OCI-LY1 (cell line): ENCODE results near the gene TRIM29.

Experiments
- H2AFZ ChIP-seq: fragments of 200-600 bp; sonication (generic), shearing (Covaris generic); 2 replicates; pipeline ENCODE4 v1.6.0; 2014; ENCODE audit warnings: antibody characterized with exemption, mild to moderate bottlenecking, low read length
- H3F3A ChIP-seq: fragments of 200-600 bp; sonication (generic), shearing (Covaris generic); 2 replicates; pipeline ENCODE4 v1.6.0; 2014; ENCODE audit warnings: mild to moderate bottlenecking, antibody characterized with exemption, low read length, moderate library complexity; ENCODE audit not compliant: insufficient read depth
- H3K27ac ChIP-seq: fragments of 200-600 bp; sonication (generic); 2 replicates; pipeline ENCODE4 v1.5.1; 2014; ENCODE audit warnings: low read length, mixed run types, mild to moderate bottlenecking, low read depth; ENCODE audit not compliant: poor library complexity, severe bottlenecking
- H3K27me3 ChIP-seq: fragments of 200-600 bp; sonication (generic); 2 replicates; pipeline ENCODE4 v1.6.0; 2014; ENCODE audit warnings: antibody characterized with exemption, mild to moderate bottlenecking, low read length, moderate library complexity; ENCODE audit not compliant: insufficient read depth
- H3K36me3 ChIP-seq: fragments of 200-600 bp; sonication (generic); 2 replicates; pipeline ENCODE4 v1.6.1; 2014; ENCODE audit warnings: mild to moderate bottlenecking, antibody characterized with exemption, low read length, moderate library complexity, mixed read lengths; ENCODE audit not compliant: insufficient read depth
- H3K4me1 ChIP-seq: fragments of 200-600 bp; sonication (generic); 2 replicates; pipeline ENCODE4 v1.5.1; 2014; ENCODE audit warnings: mild to moderate bottlenecking, low read length, moderate library complexity; ENCODE audit not compliant: insufficient read depth, severe bottlenecking
- H3K4me2 ChIP-seq: fragments of 200-600 bp; sonication (generic), shearing (Covaris generic); 2 replicates; pipeline ENCODE4 v1.6.1; 2014; ENCODE audit warnings: low read length
- H3K4me3 ChIP-seq: fragments of 200-600 bp; sonication (generic); 2 replicates; pipeline ENCODE4 v1.5.1; 2014; ENCODE audit warnings: low read length, low read depth, mild to moderate bottlenecking, mixed read lengths; ENCODE audit not compliant: poor library complexity, severe bottlenecking
- H3K79me2 ChIP-seq: fragments of 200-600 bp; shearing (Covaris generic); 2 replicates; pipeline ENCODE4 v1.6.1; 2016; ENCODE audit warnings: mixed run types, low read length, mixed read lengths; ENCODE audit not compliant: insufficient read depth
- H3K9ac ChIP-seq: fragments of 200-600 bp; sonication (generic), shearing (Covaris generic); 2 replicates; pipeline ENCODE4 v1.6.1; 2014; ENCODE audit warnings: mild to moderate bottlenecking, low read length, mixed read lengths
- H3K9me2 ChIP-seq: fragments of 200-600 bp; sonication (generic), shearing (Covaris generic); 2 replicates; pipeline ENCODE4 v1.6.1; 2014; ENCODE audit warnings: low read depth, mild to moderate bottlenecking, low read length, mixed read lengths
- H3K9me3 ChIP-seq: fragments of 200-600 bp; shearing (Covaris generic); 2 replicates; pipeline ENCODE4 v1.6.1; 2014; ENCODE audit warnings: low read length, mixed read lengths
- H4K20me1 ChIP-seq: fragments of 200-600 bp; sonication (generic), shearing (Covaris generic); 2 replicates; pipeline ENCODE4 v1.6.0; 2016; ENCODE audit warnings: mild to moderate bottlenecking, low read length; ENCODE audit not compliant: insufficient read depth
- CTCF ChIP-seq: fragments of 200-600 bp; sonication (generic), shearing (Covaris generic); IDR thresholded peaks from 2 replicates; pipeline ENCODE4 v1.5.1; 2017; ENCODE audit warnings: mild to moderate bottlenecking, antibody characterized with exemption, low read length, moderate library complexity, mixed read lengths
- EZH2 ChIP-seq: fragments of 200-600 bp; sonication (generic), shearing (Covaris generic); IDR thresholded peaks from 2 replicates; pipeline ENCODE4 v1.8.0; 2017; ENCODE audit warnings: borderline replicate concordance, mixed run types, mild to moderate bottlenecking, antibody characterized with exemption, low read length, moderate library complexity, mixed read lengths

Gene TRIM29

GRCh38 chr11:120123946-120124345, 14.0 kb downstream of the TRIM29 start:
- no peak overlapping the region for H3K27ac ChIP-seq
- TF ChIP-seq CTCF: no peak
- no peak for TF ChIP-seq EZH2

GRCh38 chr11:120122924-120123683, 14.8 kb downstream of the TRIM29 start:
- H2AFZ ChIP-seq: no peak overlapping the region
- TF ChIP-seq CTCF (no peak), EZH2 (no peak)
- H3K9me2 ChIP-seq: no peaks in the 10 kb centered on the region
- no peaks in the 10 kb centered on the region for H3K36me3 ChIP-seq
- H3K4me1 ChIP-seq: no peaks in the 10 kb centered on the region
- no peak overlapping the region for H3K4me3 ChIP-seq
- H3K9ac ChIP-seq: no peak overlapping the region
- no peaks in the 10 kb centered on the region for H4K20me1 ChIP-seq
- no peaks in the 10 kb centered on the region for H3K9me3 ChIP-seq
- H3K27ac ChIP-seq: no peak overlapping the region
- H3K79me2 ChIP-seq: no peaks in the 10 kb centered on the region
- H3K4me2 ChIP-seq: no peak overlapping the region
- H3K27me3 ChIP-seq: no peaks in the 10 kb centered on the region
- no peaks in the 10 kb centered on the region for H3F3A ChIP-seq

More at GRCh38 chr11:120123946-120124345, 14.0 kb downstream of the TRIM29 start:
- H3K4me1 ChIP-seq: no peaks in the 10 kb centered on the region
- H3K9me2 ChIP-seq: no peaks in the 10 kb centered on the region
- no peak overlapping the region for H3K9ac ChIP-seq
- no peaks in the 10 kb centered on the region for H3K27me3 ChIP-seq
- H4K20me1 ChIP-seq: no peaks in the 10 kb centered on the region
- no peaks in the 10 kb centered on the region for H3F3A ChIP-seq
- no peak overlapping the region for H2AFZ ChIP-seq
- no peak overlapping the region for H3K4me3 ChIP-seq
- no peak overlapping the region for H3K4me2 ChIP-seq
- no peaks in the 10 kb centered on the region for H3K36me3 ChIP-seq
- no peaks in the 10 kb centered on the region for H3K79me2 ChIP-seq
- H3K9me3 ChIP-seq: no peaks in the 10 kb centered on the region

- H4K20me1 ChIP-seq: no peaks in the 10 kb centered on the region
- H2AFZ ChIP-seq: no peak overlapping the region
- H3K4me2 ChIP-seq: no peak overlapping the region
- no peaks in the 10 kb centered on the region for H3K27me3 ChIP-seq
- no peak overlapping the region for H3K9ac ChIP-seq
- TF ChIP-seq CTCF (no peak), EZH2 (no peak)
- no peaks in the 10 kb centered on the region for H3K9me2 ChIP-seq
- H3K9me3 ChIP-seq: no peaks in the 10 kb centered on the region
- H3K79me2 ChIP-seq: no peaks in the 10 kb centered on the region
- no peaks in the 10 kb centered on the region for H3F3A ChIP-seq
- no peak overlapping the region for H3K27ac ChIP-seq
- no peaks in the 10 kb centered on the region for H3K4me1 ChIP-seq
- H3K36me3 ChIP-seq: no peaks in the 10 kb centered on the region
- no peak overlapping the region for H3K4me3 ChIP-seq
These were observed 15.9 kb downstream of the TRIM29 start for GRCh38 chr11:120121914-120122473.
